SK-N-SH (cell line): ENCODE data around the gene SLC8A2. TPM values are rescaled to one million over a fixed set of nuclear protein-coding genes. Genes with fewer than 3 reads are reported as not detected.

Experiments
- CTCF ChIA-PET: fragments of 300-600, 350-600 bp; formaldehyde crosslinking; extraction: SDS; loops from one replicate; lab custom pipeline; 2021; lab: Yijun Ruan, JAX
- POLR2A ChIA-PET: fragments of 350-600 bp; sonication (Branson Sonifier 250); formaldehyde crosslinking; extraction: SDS; loops from one replicate; lab custom pipeline; 2020; ENCODE audit warnings: antibody characterized with exemption, inconsistent platforms; lab: Yijun Ruan, JAX
- DNase-seq: peaks from one replicate; pipeline ENCODE4 v3.0.0; 2012
- H2AFZ ChIP-seq: fragments of 200-600 bp; sonication (generic); 2 replicates; pipeline ENCODE4 v1.8.1; 2016; ENCODE audit warnings: antibody characterized with exemption, mild to moderate bottlenecking, low read depth
- H3F3A ChIP-seq: fragments of 200-600 bp; sonication (generic); replicated peaks from 2 replicates; pipeline ENCODE3; 2016; ENCODE audit warnings: antibody characterized with exemption, mild to moderate bottlenecking; ENCODE audit not compliant: insufficient read depth
- H3K27ac ChIP-seq, 2 experiments: fragments of 200-500 bp in 1 of 2; fragments of 200-600 bp in 1 of 2; sonication (Bioruptor generic) in 1 of 2; sonication (generic), shearing (Covaris generic) in 1 of 2; 2 replicates each; pipeline versions ENCODE4 v1.5.1 to v1.6.1; 2014 to 2016; ENCODE audit warnings: low read depth in 2 of 2, inconsistent platforms in 1 of 2, low read length in 1 of 2, mild to moderate bottlenecking in 1 of 2, mixed read lengths in 1 of 2
- H3K27me3 ChIP-seq: fragments of 200-600 bp; sonication (generic), shearing (Covaris generic); 2 replicates; pipeline ENCODE4 v1.6.1; 2016; ENCODE audit warnings: mixed run types; ENCODE audit not compliant: insufficient read depth
- H3K36me3 ChIP-seq, 2 experiments: fragments of 200-500 bp in 1 of 2; fragments of 200-600 bp in 1 of 2; sonication (Bioruptor generic) in 1 of 2; sonication (generic) in 1 of 2; replicated peaks in 1 of 2; 2 replicates each; pipeline versions ENCODE3 to v1.5.1; 2014 to 2016; ENCODE audit warnings: low read length in 1 of 2, mild to moderate bottlenecking in 1 of 2; ENCODE audit not compliant: insufficient read depth in 2 of 2, control insufficient read depth in 1 of 2
- H3K4me1 ChIP-seq, 2 experiments: fragments of 200-500 bp in 1 of 2; fragments of 200-600 bp in 1 of 2; sonication (Bioruptor generic) in 1 of 2; sonication (generic), shearing (Covaris generic) in 1 of 2; 2 replicates each; pipeline versions ENCODE4 v1.5.1 to v1.6.1; 2014 to 2016; ENCODE audit warnings: low read depth in 1 of 2, low read length in 1 of 2, mixed run types in 1 of 2; ENCODE audit not compliant: insufficient read depth in 2 of 2, control insufficient read depth in 1 of 2
- H3K4me2 ChIP-seq: fragments of 200-600 bp; sonication (generic), shearing (Covaris generic); 2 replicates; pipeline ENCODE4 v1.6.1; 2017; ENCODE audit warnings: mixed run types
- H3K4me3 ChIP-seq, 2 experiments: fragments of 200-500 bp in 1 of 2; fragments of 200-600 bp in 1 of 2; sonication (Bioruptor generic) in 1 of 2; sonication (generic), shearing (Covaris generic) in 1 of 2; 2 replicates each; pipeline versions ENCODE4 v1.5.1 to v1.8.1; 2014 to 2016; ENCODE audit warnings: low read depth in 2 of 2, inconsistent platforms in 1 of 2, low read length in 1 of 2, mild to moderate bottlenecking in 1 of 2, mixed read lengths in 1 of 2, moderate library complexity in 1 of 2
- H3K79me2 ChIP-seq: fragments of 200-600 bp; sonication (generic); 2 replicates; pipeline ENCODE4 v1.8.1; 2017; ENCODE audit warnings: mild to moderate bottlenecking; ENCODE audit not compliant: insufficient read depth
- H3K9ac ChIP-seq: fragments of 200-600 bp; sonication (generic); 2 replicates; pipeline ENCODE4 v1.6.1; 2017; ENCODE audit warnings: mixed run types
- H3K9me2 ChIP-seq: fragments of 200-600 bp; sonication (generic); 2 replicates; pipeline ENCODE4 v1.6.1; 2017; ENCODE audit warnings: mixed run types
- H3K9me3 ChIP-seq: fragments of 200-600 bp; sonication (generic); 2 replicates; pipeline ENCODE4 v1.6.1; 2017; ENCODE audit warnings: mixed run types, mild to moderate bottlenecking, moderate library complexity
- H4K20me1 ChIP-seq: fragments of 200-600 bp; sonication (generic); 2 replicates; pipeline ENCODE4 v1.6.1; 2017; ENCODE audit warnings: mild to moderate bottlenecking, mixed run types; ENCODE audit not compliant: insufficient read depth
- CTCF ChIP-seq: fragments of 200-600 bp; sonication (generic); IDR thresholded peaks from 2 replicates; pipeline ENCODE4 v1.6.1; 2017; ENCODE audit warnings: antibody characterized with exemption, mild to moderate bottlenecking, moderate library complexity
- ELF1 ChIP-seq: IDR thresholded peaks from 2 replicates; pipeline ENCODE4 v1.4.0; 2012
- EP300 ChIP-seq, 2 experiments: IDR thresholded peaks; 2 replicates each; pipeline versions ENCODE4 v1.4.0 to v1.6.1; 2012; ENCODE audit warnings: borderline replicate concordance in 1 of 2, low read depth in 1 of 2, low read length in 1 of 2
- FOSL2 ChIP-seq: IDR thresholded peaks from 2 replicates; pipeline ENCODE4 v1.4.0; 2012; ENCODE audit warnings: low read depth, mild to moderate bottlenecking, moderate library complexity, borderline replicate concordance
- FOXJ3 ChIP-seq: sonication (generic); formaldehyde crosslinking; IDR thresholded peaks from 2 replicates; pipeline ENCODE4 v1.5.1; 2020; ENCODE audit warnings: mild to moderate bottlenecking, missing genetic modification reagents
- GATA2 ChIP-seq: sonication (generic); formaldehyde crosslinking; IDR thresholded peaks from 2 replicates; pipeline ENCODE4 v1.5.0; 2020; ENCODE audit warnings: mild to moderate bottlenecking, missing genetic modification reagents
- POLR2AphosphoS5 ChIP-seq: IDR thresholded peaks from 2 replicates; pipeline ENCODE4 v1.6.1; 2012; ENCODE audit warnings: low read depth, low read length
- RCOR1 ChIP-seq: fragments of 150-350 bp; IDR thresholded peaks from 2 replicates; pipeline ENCODE4 v1.6.1; 2017; ENCODE audit warnings: antibody characterized with exemption, low read length
- RFX5 ChIP-seq: IDR thresholded peaks from 2 replicates; pipeline ENCODE4 v1.6.1; 2012; ENCODE audit warnings: mild to moderate bottlenecking, improper control_type of control experiment, low read length
- SIN3A ChIP-seq: IDR thresholded peaks from 2 replicates; pipeline ENCODE4 v1.6.1; 2012; ENCODE audit warnings: low read depth, mild to moderate bottlenecking, low read length, moderate library complexity, borderline replicate concordance
- TAF1 ChIP-seq: IDR thresholded peaks from 2 replicates; pipeline ENCODE4 v1.6.1; 2012; ENCODE audit warnings: low read depth, mild to moderate bottlenecking, low read length, moderate library complexity, borderline replicate concordance
- YY1 ChIP-seq: IDR thresholded peaks from 2 replicates; pipeline ENCODE4 v1.4.0; 2012; ENCODE audit warnings: low read depth, mild to moderate bottlenecking
- ZBTB33 ChIP-seq: IDR thresholded peaks from 2 replicates; pipeline ENCODE4 v1.4.0; 2012; ENCODE audit warnings: low read depth, borderline replicate concordance
- WGBS: methylation state at CpG from one replicate; pipeline ENCODE4 v1.1.6; 2017; ENCODE audit warnings: low lambda C conversion rate; 5-methylcytosine and 5-hydroxymethylcytosine counted together
- polyA plus RNA-seq, 3 experiments: library from polyadenylated mRNA; depleted of rRNA; stranded (reverse); fragments of >200 nt; gene quantifications; 2 replicates each; pipeline ENCODE4 v1.2.3, GENCODE V29; 2012
- TF ChIP-seq, protein P1 (sequence below): fragments of 150-350 bp; IDR thresholded peaks from 2 replicates; pipeline ENCODE4 v1.6.1; 2016; ENCODE audit warnings: mild to moderate bottlenecking, low read depth, low read length
- TF ChIP-seq, protein P2 (sequence below): IDR thresholded peaks from 2 replicates; pipeline ENCODE4; 2012

The SLC8A2 gene
- polyA plus RNA-seq, 1 of the 3 experiments (the other 2 are of a cell fraction) = 0.58 TPM

DNA sequence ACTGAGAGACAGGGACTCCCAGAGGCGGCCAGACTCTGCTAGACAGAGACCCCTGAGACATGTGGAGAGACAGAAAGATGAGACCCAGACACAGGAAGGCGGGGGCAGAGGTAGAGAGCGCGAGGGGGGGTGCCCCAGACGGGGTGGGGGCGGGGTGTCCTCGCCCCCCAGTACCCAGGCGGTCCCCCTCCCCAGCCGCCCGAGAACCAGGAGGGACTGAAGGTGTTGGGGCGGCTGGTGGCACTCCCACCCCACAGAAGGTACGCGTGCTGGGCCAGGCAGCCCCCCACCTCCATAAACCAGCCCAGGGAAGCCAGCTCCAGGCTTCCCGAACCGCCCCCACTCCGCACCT lies 336 bp downstream of the SLC8A2 start:
- H3K9me3 ChIP-seq = no peaks in the 10 kb centered on the region
- peak overlapping the region in 1 of 2 experiments; percentile 48; a peak in 1 of 4 replicates for H3K27ac ChIP-seq
- TF ChIP-seq GATA2 = no peak
- no peak for TF ChIP-seq RCOR1
- TF ChIP-seq ELF1 = no peak
- no peak for TF ChIP-seq SIN3A
- TF ChIP-seq, protein P1, sequence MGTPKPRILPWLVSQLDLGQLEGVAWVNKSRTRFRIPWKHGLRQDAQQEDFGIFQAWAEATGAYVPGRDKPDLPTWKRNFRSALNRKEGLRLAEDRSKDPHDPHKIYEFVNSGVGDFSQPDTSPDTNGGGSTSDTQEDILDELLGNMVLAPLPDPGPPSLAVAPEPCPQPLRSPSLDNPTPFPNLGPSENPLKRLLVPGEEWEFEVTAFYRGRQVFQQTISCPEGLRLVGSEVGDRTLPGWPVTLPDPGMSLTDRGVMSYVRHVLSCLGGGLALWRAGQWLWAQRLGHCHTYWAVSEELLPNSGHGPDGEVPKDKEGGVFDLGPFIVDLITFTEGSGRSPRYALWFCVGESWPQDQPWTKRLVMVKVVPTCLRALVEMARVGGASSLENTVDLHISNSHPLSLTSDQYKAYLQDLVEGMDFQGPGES = no peak
- TF ChIP-seq YY1 = no peak
- TF ChIP-seq TAF1 = no peak
- no peak for TF ChIP-seq FOXJ3 (CRISPR knock-in tag)
- TF ChIP-seq ZBTB33 = no peak
- TF ChIP-seq EP300 (IDR thresholded peaks at IDR 0.05; ENCODE audit: borderline replicate concordance in 1 of 2, low read depth in 1 of 2, low read length in 1 of 2) = no peak
- TF ChIP-seq, protein P2, sequence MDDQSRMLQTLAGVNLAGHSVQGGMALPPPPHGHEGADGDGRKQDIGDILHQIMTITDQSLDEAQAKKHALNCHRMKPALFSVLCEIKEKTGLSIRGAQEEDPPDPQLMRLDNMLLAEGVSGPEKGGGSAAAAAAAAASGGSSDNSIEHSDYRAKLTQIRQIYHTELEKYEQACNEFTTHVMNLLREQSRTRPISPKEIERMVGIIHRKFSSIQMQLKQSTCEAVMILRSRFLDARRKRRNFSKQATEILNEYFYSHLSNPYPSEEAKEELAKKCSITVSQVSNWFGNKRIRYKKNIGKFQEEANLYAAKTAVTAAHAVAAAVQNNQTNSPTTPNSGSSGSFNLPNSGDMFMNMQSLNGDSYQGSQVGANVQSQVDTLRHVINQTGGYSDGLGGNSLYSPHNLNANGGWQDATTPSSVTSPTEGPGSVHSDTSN = no peak
- no peak for TF ChIP-seq POLR2AphosphoS5
- TF ChIP-seq CTCF = no peak
- TF ChIP-seq FOSL2 = no peak
- no peak for TF ChIP-seq RFX5
- ChIA-PET CTCF (interaction anchor here (1.2 to 6.7 kb wide), 3 partner anchors 13 to 227 kb away, joined by 4 to 47 read pairs (median 14); partner anchors contain the start of gene KPTN), POLR2A (interaction anchor here (0.6 kb wide), 1 partner anchor 25 kb away, joined by 3 read pairs; no protein-coding TSS in a partner anchor)
- peaks cover 3% of the 10 kb centered on the region for H3F3A ChIP-seq
- H3K36me3 ChIP-seq = no peaks in the 10 kb centered on the region
- H3K9me2 ChIP-seq = no peaks in the 10 kb centered on the region
- 5% methylated on average over 5 of the region's 16 CpGs for WGBS
- no peak for DNase-seq
- no peaks in the 10 kb centered on the region for H3K79me2 ChIP-seq
- H3K9ac ChIP-seq = no peak overlapping the region
- H4K20me1 ChIP-seq = no peaks in the 10 kb centered on the region
- H2AFZ ChIP-seq = no peak overlapping the region
- peaks cover 6% of the 10 kb centered on the region; the same call in 1 of the 2 replicates for H3K27me3 ChIP-seq
- H3K4me2 ChIP-seq = peak overlapping the region; percentile 63; the same call in 1 of the 2 replicates
- H3K4me3 ChIP-seq = peak overlapping the region in 1 of 2 experiments; percentile 49; a peak in 2 of 4 replicates
- peaks cover 0 to 18% of the 10 kb centered on the region in 2 experiments; a peak in 1 of 4 replicates for H3K4me1 ChIP-seq
